Calu3 (cell line): ENCODE results near the gene ENO2. TPM values are rescaled to one million over a fixed set of nuclear protein-coding genes. Genes with fewer than 3 reads are reported as not detected.
"Not testable (repeated sequence)": the region's sequence is repeated elsewhere in the genome, so short reads cannot be mapped to it uniquely, and the experiment has no call there.

Experiments used
- BruUV-seq: library from RNA; stranded (reverse); fragments of 400-500 nt; replicated peaks from 2 replicates; lab custom pipeline; 2021; lab: Mats Ljungman, UMichigan
- CTCF ChIA-PET: fragments of 300-600 bp; sonication (Branson Sonifier 250); formaldehyde crosslinking; loops from one replicate; lab custom pipeline; 2022; ENCODE audit warnings: antibody characterized with exemption; lab: Charles Lee
- DNase-seq: peaks from one replicate; pipeline ENCODE4 v3.0.0; 2022
- H3K27ac Mint-ChIP-seq: one replicate; pipeline ENCODE4 v1.8.0; 2022; ENCODE audit warnings: mixed read lengths; ENCODE audit not compliant: unreplicated experiment
- H3K27me3 Mint-ChIP-seq: one replicate; pipeline ENCODE4 v1.8.0; 2022; ENCODE audit warnings: mixed read lengths; ENCODE audit not compliant: unreplicated experiment
- H3K36me3 Mint-ChIP-seq: one replicate; pipeline ENCODE4 v1.8.0; 2022; ENCODE audit warnings: mild to moderate bottlenecking, moderate library complexity, mixed read lengths; ENCODE audit not compliant: insufficient read depth, unreplicated experiment
- H3K4me1 Mint-ChIP-seq: one replicate; pipeline ENCODE4 v1.8.0; 2022; ENCODE audit warnings: mild to moderate bottlenecking, low read depth, mixed read lengths; ENCODE audit not compliant: unreplicated experiment
- H3K4me3 Mint-ChIP-seq: one replicate; pipeline ENCODE4 v1.8.0; 2022; ENCODE audit warnings: mild to moderate bottlenecking, low read depth, moderate library complexity, mixed read lengths; ENCODE audit not compliant: unreplicated experiment
- H3K9me3 Mint-ChIP-seq: one replicate; pipeline ENCODE4 v1.8.0; 2022; ENCODE audit warnings: low read depth, mixed read lengths; ENCODE audit not compliant: unreplicated experiment
- intact Hi-C: fragments of 100-400 bp; cut with micrococcal nuclease; formaldehyde crosslinking; loops from one replicate; pipeline ENCODE4 v1.10.0; 2022; ENCODE audit not compliant: unreplicated experiment
- total RNA-seq: library from RNA; stranded (reverse); gene quantifications from 2 replicates; pipeline ENCODE4 v1.2.3, GENCODE V29; 2022
- TF ChIP-seq, protein P1 (sequence below): fragments of 200-600 bp; IDR thresholded peaks from one replicate; pipeline ENCODE4 v1.8.0; 2022; ENCODE audit warnings: antibody characterized with exemption; ENCODE audit not compliant: unreplicated experiment

The ENO2 gene
- total RNA-seq, 1 experiment from 2014 or later: 16.1 TPM

- TF ChIP-seq, protein P1, sequence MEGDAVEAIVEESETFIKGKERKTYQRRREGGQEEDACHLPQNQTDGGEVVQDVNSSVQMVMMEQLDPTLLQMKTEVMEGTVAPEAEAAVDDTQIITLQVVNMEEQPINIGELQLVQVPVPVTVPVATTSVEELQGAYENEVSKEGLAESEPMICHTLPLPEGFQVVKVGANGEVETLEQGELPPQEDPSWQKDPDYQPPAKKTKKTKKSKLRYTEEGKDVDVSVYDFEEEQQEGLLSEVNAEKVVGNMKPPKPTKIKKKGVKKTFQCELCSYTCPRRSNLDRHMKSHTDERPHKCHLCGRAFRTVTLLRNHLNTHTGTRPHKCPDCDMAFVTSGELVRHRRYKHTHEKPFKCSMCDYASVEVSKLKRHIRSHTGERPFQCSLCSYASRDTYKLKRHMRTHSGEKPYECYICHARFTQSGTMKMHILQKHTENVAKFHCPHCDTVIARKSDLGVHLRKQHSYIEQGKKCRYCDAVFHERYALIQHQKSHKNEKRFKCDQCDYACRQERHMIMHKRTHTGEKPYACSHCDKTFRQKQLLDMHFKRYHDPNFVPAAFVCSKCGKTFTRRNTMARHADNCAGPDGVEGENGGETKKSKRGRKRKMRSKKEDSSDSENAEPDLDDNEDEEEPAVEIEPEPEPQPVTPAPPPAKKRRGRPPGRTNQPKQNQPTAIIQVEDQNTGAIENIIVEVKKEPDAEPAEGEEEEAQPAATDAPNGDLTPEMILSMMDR: no peak
- Mint-ChIP-seq H3K4me1 (peaks cover 43% of the 10 kb centered on the region), H3K36me3 (peaks cover 77% of the 10 kb centered on the region), H3K9me3 (no peaks in the 10 kb centered on the region), H3K27ac (peak within 1 kb of the TSS; percentile 91), H3K4me3 (peak within 1 kb of the TSS; percentile 88), H3K27me3 (no peaks in the 10 kb centered on the region)
- peak; percentile 78 for DNase-seq
- intact Hi-C loops: loop anchor here (5.0 kb wide), 2 partner anchors 60 to 75 kb away; partner anchors contain the start of genes ATN1, C12orf57 and RNU7-1
- CTCF ChIA-PET: interaction anchor here (0.7 to 2.0 kb wide), 3 partner anchors 15 to 572 kb away, joined by 5 to 15 read pairs (median 6); partner anchors contain the start of genes CDCA3 and USP5
- no TSS peak for BruUV-seq
Observed at GRCh38 chr12:6867413-6868210, 46.8 kb upstream of the ENO2 start, which contains the start of gene TPI1. TPI1 (plus strand) TSS chr12:6867531; CDS start chr12:6867567, 36 bp downstream.

DNA sequence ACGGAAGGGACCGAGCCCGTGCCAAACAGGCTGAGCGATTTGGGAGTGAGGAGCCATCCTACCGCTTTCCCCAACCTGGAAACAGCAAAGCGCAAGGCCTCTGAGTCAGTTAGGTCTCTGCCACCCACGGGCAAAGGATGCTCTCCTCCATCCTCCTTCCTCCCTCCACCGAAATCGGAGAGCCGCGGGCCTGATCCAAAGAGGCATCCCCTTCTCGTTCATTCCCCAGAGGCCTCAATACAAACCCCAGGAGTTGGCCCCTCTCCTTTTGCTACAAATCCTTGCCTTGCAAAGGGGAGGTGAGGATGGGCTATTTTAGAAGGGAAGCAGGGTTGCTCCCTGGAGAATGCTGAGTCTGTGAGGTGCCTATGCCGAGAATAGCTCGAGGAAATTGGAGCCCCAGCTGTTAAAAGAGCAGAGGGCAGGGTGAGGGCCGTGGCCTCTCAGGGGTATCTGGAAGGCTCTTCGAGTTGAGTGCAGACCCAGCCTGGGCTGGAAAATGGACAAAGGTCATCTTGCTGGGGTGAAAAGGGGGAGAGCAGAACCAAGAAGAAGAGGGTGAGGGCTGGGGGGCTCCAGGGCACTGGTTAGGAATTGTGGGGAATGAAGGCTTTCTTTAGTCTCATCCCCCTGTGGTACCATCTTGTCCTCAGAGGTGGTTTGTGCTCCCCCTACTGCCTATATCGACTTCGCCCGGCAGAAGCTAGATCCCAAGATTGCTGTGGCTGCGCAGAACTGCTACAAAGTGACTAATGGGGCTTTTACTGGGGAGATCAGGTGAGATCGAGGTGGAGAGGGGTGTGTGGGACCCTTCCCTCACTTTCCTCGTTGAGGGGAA lies 46.0 kb upstream of the ENO2 start:
- DNase-seq: no peak
- Mint-ChIP-seq H3K9me3 (no peaks in the 10 kb centered on the region), H3K4me3 (peak overlapping the region; percentile 88), H3K4me1 (peaks cover 43% of the 10 kb centered on the region), H3K36me3 (peaks cover 81% of the 10 kb centered on the region), H3K27ac (peak overlapping the region; percentile 91), H3K27me3 (no peaks in the 10 kb centered on the region)
- intact Hi-C loops: loop anchor here (5.0 kb wide), 2 partner anchors 59 to 74 kb away; partner anchors contain the start of genes ATN1, C12orf57 and RNU7-1
- CTCF ChIA-PET: interaction anchor here (0.9 to 2.0 kb wide), 7 partner anchors 16 to 96 kb away, joined by 3 to 24 read pairs (median 15); partner anchors contain the start of genes CDCA3, ENO2 and USP5
- no TSS peak for BruUV-seq
- TF ChIP-seq, protein P1: no peak

DNA sequence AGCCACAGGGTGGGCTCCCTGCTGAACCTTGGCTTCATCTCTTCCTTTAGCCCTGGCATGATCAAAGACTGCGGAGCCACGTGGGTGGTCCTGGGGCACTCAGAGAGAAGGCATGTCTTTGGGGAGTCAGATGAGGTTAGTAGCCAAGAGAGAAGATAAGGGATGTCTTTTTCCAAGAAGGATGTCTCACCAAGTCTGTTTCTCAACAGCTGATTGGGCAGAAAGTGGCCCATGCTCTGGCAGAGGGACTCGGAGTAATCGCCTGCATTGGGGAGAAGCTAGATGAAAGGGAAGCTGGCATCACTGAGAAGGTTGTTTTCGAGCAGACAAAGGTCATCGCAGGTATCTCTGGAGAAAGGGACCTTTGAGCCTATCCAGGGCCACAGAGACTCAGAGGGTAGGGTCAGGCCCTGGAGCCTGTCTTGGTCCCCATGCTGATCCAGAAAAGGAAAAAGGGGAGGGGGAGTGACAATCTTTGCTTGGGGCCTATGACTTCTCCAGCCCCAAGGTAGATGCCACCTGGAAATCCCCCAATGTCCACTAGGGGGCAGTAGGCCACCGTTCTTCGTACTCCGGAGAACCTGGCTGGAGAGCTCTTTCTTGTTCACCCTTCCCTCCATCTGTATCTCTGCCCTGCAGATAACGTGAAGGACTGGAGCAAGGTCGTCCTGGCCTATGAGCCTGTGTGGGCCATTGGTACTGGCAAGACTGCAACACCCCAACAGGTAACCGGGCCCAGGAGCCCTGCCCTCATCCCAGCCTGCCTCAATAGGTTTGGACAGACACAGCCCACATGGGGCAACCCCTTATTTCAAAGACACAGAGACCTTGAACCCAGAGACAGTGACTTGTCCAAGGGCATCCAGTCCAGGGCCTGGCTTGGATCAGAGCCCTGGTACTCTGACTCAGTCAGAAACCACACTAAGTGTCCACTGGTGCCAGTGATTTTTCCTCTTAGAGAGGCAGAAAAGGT lies 45.0 kb upstream of the ENO2 start:
- CTCF ChIA-PET: interaction anchor here (0.6 to 2.0 kb wide), 13 partner anchors 11 to 180 kb away, joined by 3 to 24 read pairs (median 9); partner anchors contain the start of genes C12orf57, CDCA3, ENO2 and RNU7-1
- Mint-ChIP-seq H3K9me3 (no peaks in the 10 kb centered on the region), H3K27me3 (no peaks in the 10 kb centered on the region), H3K4me1 (peaks cover 43% of the 10 kb centered on the region), H3K36me3 (peaks cover 87% of the 10 kb centered on the region), H3K27ac (peak overlapping the region; percentile 91), H3K4me3 (peak overlapping the region; percentile 88)
- no TSS peak for BruUV-seq
- peak; percentile 91 for DNase-seq
- intact Hi-C loops: loop anchor here (5.0 kb wide), 2 partner anchors 58 to 73 kb away; partner anchors contain the start of genes ATN1, C12orf57 and RNU7-1
- TF ChIP-seq, protein P1: peak; percentile 92

DNA sequence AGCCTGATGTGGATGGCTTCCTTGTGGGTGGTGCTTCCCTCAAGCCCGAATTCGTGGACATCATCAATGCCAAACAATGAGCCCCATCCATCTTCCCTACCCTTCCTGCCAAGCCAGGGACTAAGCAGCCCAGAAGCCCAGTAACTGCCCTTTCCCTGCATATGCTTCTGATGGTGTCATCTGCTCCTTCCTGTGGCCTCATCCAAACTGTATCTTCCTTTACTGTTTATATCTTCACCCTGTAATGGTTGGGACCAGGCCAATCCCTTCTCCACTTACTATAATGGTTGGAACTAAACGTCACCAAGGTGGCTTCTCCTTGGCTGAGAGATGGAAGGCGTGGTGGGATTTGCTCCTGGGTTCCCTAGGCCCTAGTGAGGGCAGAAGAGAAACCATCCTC lies 44.1 kb upstream of the ENO2 start:
- CTCF ChIA-PET: interaction anchor here (1.7 to 3.1 kb wide), 3 partner anchors 21 to 55 kb away, joined by 22 to 31 read pairs (median 24); no protein-coding TSS in a partner anchor
- H3K27me3 Mint-ChIP-seq: not testable (repeated sequence)
- H3K4me3 Mint-ChIP-seq: peak overlapping the region; percentile 88

More for the DNA sequence above, 44.1 kb upstream of the ENO2 start:
- DNase-seq, H3K9me3 Mint-ChIP-seq, intact Hi-C loops: not testable (repeated sequence)
- H3K36me3 Mint-ChIP-seq: peaks cover 87% of the 10 kb centered on the region
- TSS peak; percentile 53 for BruUV-seq
- peaks cover 43% of the 10 kb centered on the region for H3K4me1 Mint-ChIP-seq
- H3K27ac Mint-ChIP-seq: peak overlapping the region; percentile 89
